ENCODE measurements around the gene GRAMD2A.
A peak's percentile ranks its signal among the peaks of the same experiment; 100 is the strongest.

Gene GRAMD2A

GRCh38 chr15:72197460-72198355, at the start of gene GRAMD2A:
Gene GRAMD2A (minus strand): TSS chr15:72197787.
- no peak for DNase-seq (ENCODE audit: low read depth in 2 of 2)

- DNase-seq (ENCODE audit: low read depth in 2 of 2): no peak
Observed at GRCh38 chr15:72242775-72243370, 45.3 kb upstream of the GRAMD2A start.

- no peak for DNase-seq (ENCODE audit: low read depth in 2 of 2)
Observed at GRCh38 chr15:72239652-72240051, 42.1 kb upstream of the GRAMD2A start.

DNA sequence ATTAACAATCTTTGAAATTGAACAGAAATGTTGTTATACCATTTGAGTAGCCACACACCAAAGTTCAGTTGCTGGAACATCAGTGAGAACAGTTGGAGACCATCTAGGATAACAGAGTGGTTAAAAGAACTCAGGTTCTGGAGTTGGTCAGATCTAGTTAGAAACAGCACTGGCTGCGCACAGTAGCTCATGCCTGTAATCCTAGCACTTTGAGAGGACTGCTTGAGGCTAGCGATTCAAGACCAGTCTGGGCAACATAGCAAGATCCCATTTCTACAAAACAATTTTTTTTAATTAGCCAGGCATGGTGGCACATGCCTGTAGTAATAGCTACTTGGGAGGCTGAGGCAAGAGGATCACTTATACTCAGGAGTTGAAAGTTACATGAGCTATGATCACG, 41.0 kb upstream of the GRAMD2A start:
- no peak for DNase-seq (ENCODE audit: low read depth in 2 of 2)

GRCh38 chr15:72237853-72238224, 40.3 kb upstream of the GRAMD2A start:
- DNase-seq (ENCODE audit: low read depth in 2 of 2): no peak

DNA sequence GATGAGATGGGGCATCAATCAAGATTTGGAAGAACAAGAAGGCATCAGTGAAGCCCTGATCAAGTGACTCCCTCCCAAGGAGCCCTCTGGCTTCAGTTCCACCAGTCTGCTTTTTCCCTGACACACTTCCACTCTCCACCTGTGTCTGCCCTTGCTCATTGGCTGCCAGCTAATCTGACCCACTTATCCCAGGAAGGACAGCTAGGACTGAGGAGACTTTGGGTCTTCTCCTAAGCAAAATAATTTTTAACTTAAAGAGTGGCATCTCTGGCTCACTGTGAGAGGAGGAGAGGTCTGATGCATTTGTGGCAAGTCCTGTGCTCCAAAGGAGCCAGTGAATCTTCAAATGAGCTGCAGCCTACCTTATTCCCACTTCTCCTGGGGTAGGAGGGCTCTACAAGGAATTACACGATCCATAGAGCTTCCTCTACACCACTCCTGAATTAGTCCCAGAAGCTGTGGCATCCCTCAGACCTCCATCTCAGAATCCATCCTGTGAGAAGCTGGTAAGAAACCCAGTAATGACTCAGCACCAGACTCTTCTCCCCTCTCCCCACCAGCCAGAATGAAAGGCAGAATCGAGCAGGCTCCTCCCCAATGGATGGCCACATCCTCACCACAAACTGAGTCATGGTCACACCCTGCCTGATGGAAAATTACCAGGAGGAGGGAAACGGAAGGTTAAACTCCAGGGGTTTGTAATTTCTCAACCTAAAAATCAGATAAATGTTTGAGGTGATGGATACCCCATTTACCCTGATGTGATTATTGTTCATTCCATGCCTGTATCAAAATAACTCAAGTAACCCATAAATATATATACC, 39.7 kb upstream of the GRAMD2A start:
- peak in 1 of 2 donors; percentile 35 for DNase-seq (ENCODE audit: low read depth in 2 of 2)

DNA sequence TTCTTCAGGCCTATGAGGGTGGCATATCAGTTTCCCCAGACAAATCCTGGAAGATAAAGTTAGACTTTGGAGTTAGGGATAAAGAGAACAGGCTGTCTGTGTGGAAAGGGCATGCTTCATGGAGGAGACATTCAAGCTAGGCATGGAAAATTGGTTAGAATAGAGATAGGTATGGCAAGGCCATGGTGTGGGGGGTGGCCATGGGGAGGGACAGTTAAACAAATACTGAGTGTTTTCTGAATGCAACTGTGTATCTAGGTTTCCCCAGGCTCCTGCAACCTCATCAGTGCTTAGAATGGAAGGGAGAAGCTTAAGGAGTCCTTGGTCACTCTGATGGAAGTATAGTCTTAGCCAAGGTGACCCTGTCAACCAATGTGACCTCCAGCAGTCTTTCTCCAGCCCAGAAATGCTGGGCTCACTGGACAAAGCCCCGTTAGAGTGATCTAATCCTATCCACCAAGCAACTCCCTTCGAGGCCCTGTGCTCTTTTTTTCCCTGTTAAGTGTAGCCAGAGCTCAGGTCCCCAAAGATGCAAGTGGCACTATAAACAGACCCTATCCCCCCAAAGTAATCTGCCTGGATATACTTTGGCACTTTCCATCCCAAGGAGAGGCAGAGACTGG, 38.9 kb upstream of the GRAMD2A start:
- no peak for DNase-seq (ENCODE audit: low read depth in 2 of 2)

- DNase-seq (ENCODE audit: low read depth in 2 of 2): no peak
Observed at GRCh38 chr15:72235298-72235697, 37.7 kb upstream of the GRAMD2A start.

GRCh38 chr15:72233769-72234168, 36.2 kb upstream of the GRAMD2A start:
- no peak for DNase-seq (ENCODE audit: low read depth in 2 of 2)

- DNase-seq (ENCODE audit: low read depth in 2 of 2): no peak
Observed at GRCh38 chr15:72231833-72232478, 34.4 kb upstream of the GRAMD2A start.

- DNase-seq (ENCODE audit: low read depth in 2 of 2): peak; percentile 90
Observed at GRCh38 chr15:72231066-72231832, 33.7 kb upstream of the GRAMD2A start, which contains the start of gene PKM. Gene PKM (minus strand): TSS chr15:72231190. CDS start chr15:72219097, 12,093 bp downstream.

- peak; percentile 71 to 75 for DNase-seq (ENCODE audit: low read depth in 2 of 2)
Observed at GRCh38 chr15:72230197-72231065, 32.8 kb upstream of the GRAMD2A start.

DNA sequence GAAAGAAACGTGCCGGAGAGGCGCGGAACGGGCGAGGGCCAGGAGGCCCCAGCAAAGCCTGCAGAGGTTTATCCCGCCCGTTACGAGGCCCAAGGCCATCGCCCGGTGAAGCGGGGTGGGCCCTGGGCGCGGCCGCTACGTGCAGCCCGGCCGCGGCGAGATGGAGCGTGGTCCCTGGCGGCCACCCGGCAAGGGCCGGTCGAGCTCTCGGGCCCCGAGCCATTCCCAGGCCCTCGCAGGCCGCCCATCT, 32.3 kb upstream of the GRAMD2A start:
- no peak for DNase-seq (ENCODE audit: low read depth in 2 of 2)

- peak in 1 of 2 donors; percentile 10 for DNase-seq (ENCODE audit: low read depth in 2 of 2)
Observed at GRCh38 chr15:72229076-72229946, 31.7 kb upstream of the GRAMD2A start.

DNA sequence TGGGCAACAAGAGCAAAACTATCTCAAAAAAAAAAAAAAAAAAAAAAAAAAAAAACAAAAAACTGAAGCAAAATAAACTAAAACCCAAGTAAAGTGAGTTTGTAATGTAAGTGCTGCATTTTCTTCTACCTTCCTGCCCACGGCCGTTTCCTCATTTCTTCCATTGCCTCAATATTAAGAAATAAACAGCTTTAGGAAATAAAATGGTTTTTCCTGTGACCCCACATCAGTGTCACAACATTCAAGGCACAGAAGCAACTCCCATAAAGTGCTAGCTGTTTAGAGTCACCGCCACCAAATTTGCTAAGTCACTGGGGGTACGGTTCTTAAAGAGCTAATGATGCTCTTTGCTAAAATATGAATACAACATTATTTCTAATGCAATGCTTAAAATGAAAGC, 30.1 kb upstream of the GRAMD2A start:
- no peak for DNase-seq (ENCODE audit: low read depth in 2 of 2)

DNA sequence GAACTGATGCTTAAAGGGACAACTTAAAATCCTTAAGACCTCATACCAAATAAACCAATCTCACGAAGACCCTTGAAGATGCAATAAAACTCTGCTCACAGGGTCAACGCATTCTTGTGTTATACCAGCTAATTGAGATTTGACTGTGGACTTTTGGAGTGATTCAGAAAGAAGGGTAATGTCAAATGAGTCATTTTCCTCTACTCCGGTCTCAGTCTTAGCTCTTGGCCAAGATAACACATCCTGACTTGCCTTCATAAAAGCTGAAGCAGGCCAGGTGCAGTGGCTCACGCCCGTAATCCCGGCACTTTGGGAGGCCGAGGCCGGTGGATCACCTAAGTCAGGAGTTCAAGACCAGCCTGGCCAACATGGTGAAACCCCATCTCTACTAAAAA, 29.6 kb upstream of the GRAMD2A start:
- DNase-seq (ENCODE audit: low read depth in 2 of 2): peak in 1 of 2 donors; percentile 18

GRCh38 chr15:72223278-72223677, 25.7 kb upstream of the GRAMD2A start:
- no peak for DNase-seq (ENCODE audit: low read depth in 2 of 2)

DNA sequence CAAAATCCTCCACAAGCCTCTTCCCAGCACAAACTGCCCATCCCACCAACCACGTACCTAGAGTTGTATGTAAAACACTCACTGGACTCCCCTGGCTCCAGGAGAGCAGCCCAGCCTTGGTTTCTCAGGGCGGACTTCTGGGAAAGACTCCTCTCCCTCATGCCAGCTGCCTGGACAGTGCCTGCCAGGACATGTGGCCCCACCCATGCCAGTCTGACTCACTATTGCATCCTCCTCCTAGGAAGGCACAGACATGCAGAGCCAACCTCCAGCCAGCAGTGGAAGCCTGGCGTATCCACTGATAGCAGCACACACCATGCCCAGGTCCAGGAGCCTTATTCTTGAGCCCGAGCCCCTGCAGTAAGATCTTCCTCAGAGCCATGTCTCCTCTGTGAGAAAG, 24.8 kb upstream of the GRAMD2A start:
- no peak for DNase-seq (ENCODE audit: low read depth in 2 of 2)

DNA sequence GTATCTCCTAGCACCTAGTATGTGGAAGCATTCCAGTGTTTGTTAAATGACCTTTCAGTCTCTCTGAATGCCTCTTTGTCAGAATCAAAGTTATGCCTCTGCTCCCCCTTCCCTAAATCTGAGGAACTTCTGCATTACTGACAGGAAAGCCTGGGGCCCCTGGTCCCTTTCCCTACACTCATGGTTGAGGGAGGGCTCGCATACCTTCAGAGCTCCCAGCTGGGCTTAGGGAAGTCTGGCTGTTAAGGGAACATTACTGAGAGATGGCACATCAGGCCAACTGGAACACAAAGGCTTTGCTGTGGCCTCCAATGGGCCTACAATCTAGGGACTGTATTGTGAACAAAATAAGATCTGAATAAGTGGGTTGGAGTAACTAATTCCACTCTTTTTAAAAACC, 23.1 kb upstream of the GRAMD2A start:
- DNase-seq (ENCODE audit: low read depth in 2 of 2): no peak
